Measurements from ENCODE around the gene KRT17. TPM values are rescaled to one million over a fixed set of nuclear protein-coding genes. Genes with fewer than 3 reads are reported as not detected.
A peak's percentile ranks its signal among the peaks of the same experiment; 100 is the strongest.
"Not testable (repeated sequence)": the region's sequence is repeated elsewhere in the genome, so short reads cannot be mapped to it uniquely, and the experiment has no call there.

Gene KRT17
- total RNA-seq, 1 experiment from 2014 or later, result 29.0 TPM

- Histone ChIP-seq H3K4me1 (replicated peaks; ENCODE audit: insufficient read depth) (peaks cover 25% of the 10 kb centered on the region), H3K4me2 (peak overlapping the region; percentile 14; the same call in 1 of the 2 replicates)
- H3K27ac ChIP-seq; H3K36me3 ChIP-seq (ENCODE audit: low read depth); H3K4me3 ChIP-seq; H3F3A ChIP-seq (ENCODE audit: insufficient read depth, low read depth); H3K9me3 ChIP-seq (ENCODE audit: insufficient read depth, low read depth); DNase-seq; BruUV-seq (replicated peaks); H2AFZ ChIP-seq; H4K20me1 ChIP-seq (ENCODE audit: insufficient read depth); H3K27me3 ChIP-seq (ENCODE audit: insufficient read depth, low read depth); H3K79me2 ChIP-seq (ENCODE audit: low read depth); H3K9me2 ChIP-seq (ENCODE audit: insufficient read depth): not testable (repeated sequence)
- intact Hi-C loops (cut with micrococcal nuclease; ENCODE audit: unreplicated experiment), result loop anchor here (5.0 kb wide), 1 partner anchor 45 kb away; no protein-coding TSS in a partner anchor
- ChIA-PET POLR2A (ENCODE audit: unreplicated experiment) (interaction anchor here (0.6 kb wide), 2 partner anchors 92 to 101 kb away, joined by 3 to 20 read pairs; no protein-coding TSS in a partner anchor), CTCF (interaction anchor here (0.7 kb wide), 1 partner anchor 30 kb away, joined by 3 read pairs; no protein-coding TSS in a partner anchor)
These were observed 1.8 kb downstream of the KRT17 start for GRCh38 chr17:41622340-41623183.

- Histone ChIP-seq H3K27ac (no peak overlapping the region), H4K20me1 (ENCODE audit: insufficient read depth) (no peaks in the 10 kb centered on the region), H3K9me2 (ENCODE audit: insufficient read depth) (no peaks in the 10 kb centered on the region), H3K4me1 (replicated peaks; ENCODE audit: insufficient read depth) (peaks cover 27% of the 10 kb centered on the region), H3F3A (ENCODE audit: insufficient read depth, low read depth) (no peaks in the 10 kb centered on the region), H3K4me2 (no peak overlapping the region), H3K27me3 (ENCODE audit: insufficient read depth, low read depth) (no peaks in the 10 kb centered on the region), H3K4me3 (no peak overlapping the region), H3K79me2 (ENCODE audit: low read depth) (no peaks in the 10 kb centered on the region), H3K36me3 (ENCODE audit: low read depth) (no peaks in the 10 kb centered on the region), H3K9me3 (ENCODE audit: insufficient read depth, low read depth) (no peaks in the 10 kb centered on the region), H2AFZ (no peak overlapping the region)
- POLR2A ChIA-PET (ENCODE audit: unreplicated experiment), result interaction anchor here (0.6 kb wide), 1 partner anchor 100 kb away, joined by 20 read pairs; no protein-coding TSS in a partner anchor
- no peak for DNase-seq
- CTCF ChIA-PET, result no interaction called here
- no TSS peak for BruUV-seq (replicated peaks)
- no peak for TF ChIP-seq EZH2 (IDR thresholded peaks at IDR 0.05; ENCODE audit: low read depth)
- TF ChIP-seq CTCF (conservative IDR thresholded peaks at IDR 0.05), result no peak
- intact Hi-C loops (cut with micrococcal nuclease; ENCODE audit: unreplicated experiment), result loop anchor here (5.0 kb wide), 1 partner anchor 45 kb away; no protein-coding TSS in a partner anchor
These were observed 2.5 kb downstream of the KRT17 start for GRCh38 chr17:41621916-41622315.

- H3K27ac ChIP-seq; H4K20me1 ChIP-seq (ENCODE audit: insufficient read depth); H3K4me2 ChIP-seq; H3K79me2 ChIP-seq (ENCODE audit: low read depth); H3K27me3 ChIP-seq (ENCODE audit: insufficient read depth, low read depth); H3K4me3 ChIP-seq; DNase-seq; H3F3A ChIP-seq (ENCODE audit: insufficient read depth, low read depth); H2AFZ ChIP-seq; H3K9me2 ChIP-seq (ENCODE audit: insufficient read depth); CTCF ChIA-PET; H3K36me3 ChIP-seq (ENCODE audit: low read depth); POLR2A ChIA-PET (ENCODE audit: unreplicated experiment); H3K9me3 ChIP-seq (ENCODE audit: insufficient read depth, low read depth); BruUV-seq (replicated peaks): not testable (repeated sequence)
- peaks cover 27% of the 10 kb centered on the region for H3K4me1 ChIP-seq (replicated peaks; ENCODE audit: insufficient read depth)
- intact Hi-C loops (cut with micrococcal nuclease; ENCODE audit: unreplicated experiment), result loop anchor here (5.0 kb wide), 1 partner anchor 44 kb away; no protein-coding TSS in a partner anchor
These were observed 2.9 kb downstream of the KRT17 start for GRCh38 chr17:41621435-41621817.

- DNase-seq, result no peak
- intact Hi-C loops (cut with micrococcal nuclease; ENCODE audit: unreplicated experiment), result loop anchor here (5.0 kb wide), 1 partner anchor 44 kb away; no protein-coding TSS in a partner anchor
- Histone ChIP-seq H3K4me1 (replicated peaks; ENCODE audit: insufficient read depth) (peaks cover 28% of the 10 kb centered on the region), H3K4me2 (no peak overlapping the region), H3K9me3 (ENCODE audit: insufficient read depth, low read depth) (no peaks in the 10 kb centered on the region), H3K27ac (no peak overlapping the region), H3F3A (ENCODE audit: insufficient read depth, low read depth) (no peaks in the 10 kb centered on the region), H3K27me3 (ENCODE audit: insufficient read depth, low read depth) (no peaks in the 10 kb centered on the region), H3K4me3 (no peak overlapping the region), H3K36me3 (ENCODE audit: low read depth) (no peaks in the 10 kb centered on the region), H4K20me1 (ENCODE audit: insufficient read depth) (no peaks in the 10 kb centered on the region), H3K9me2 (ENCODE audit: insufficient read depth) (no peaks in the 10 kb centered on the region), H3K79me2 (ENCODE audit: low read depth) (no peaks in the 10 kb centered on the region), H2AFZ (no peak overlapping the region)
- ChIA-PET POLR2A (ENCODE audit: unreplicated experiment) (no interaction called here), CTCF (interaction anchor here (0.7 kb wide), 1 partner anchor 1127 kb away, joined by 3 read pairs; no protein-coding TSS in a partner anchor)
- no TSS peak for BruUV-seq (replicated peaks)
- TF ChIP-seq CTCF (conservative IDR thresholded peaks at IDR 0.05), result no peak
- no peak for TF ChIP-seq EZH2 (IDR thresholded peaks at IDR 0.05; ENCODE audit: low read depth)
These were observed 3.6 kb downstream of the KRT17 start for GRCh38 chr17:41620583-41621434.

- H3K4me3 ChIP-seq; H3K4me2 ChIP-seq; H3K36me3 ChIP-seq (ENCODE audit: low read depth); H4K20me1 ChIP-seq (ENCODE audit: insufficient read depth); H3K79me2 ChIP-seq (ENCODE audit: low read depth); POLR2A ChIA-PET (ENCODE audit: unreplicated experiment); DNase-seq; H3F3A ChIP-seq (ENCODE audit: insufficient read depth, low read depth); H3K27me3 ChIP-seq (ENCODE audit: insufficient read depth, low read depth); H3K27ac ChIP-seq; H3K9me2 ChIP-seq (ENCODE audit: insufficient read depth); BruUV-seq (replicated peaks); H3K9me3 ChIP-seq (ENCODE audit: insufficient read depth, low read depth); H2AFZ ChIP-seq: not testable (repeated sequence)
- peaks cover 32% of the 10 kb centered on the region for H3K4me1 ChIP-seq (replicated peaks; ENCODE audit: insufficient read depth)
- intact Hi-C loops (cut with micrococcal nuclease; ENCODE audit: unreplicated experiment), result loop anchor here (5.0 kb wide), 1 partner anchor 43 kb away; no protein-coding TSS in a partner anchor
- CTCF ChIA-PET, result interaction anchor here (0.7 kb wide), 1 partner anchor 1126 kb away, joined by 3 read pairs; no protein-coding TSS in a partner anchor
These were observed 4.3 kb downstream of the KRT17 start for GRCh38 chr17:41619927-41620582.

Data from PC-9 (cell line).